Keratinocyte (primary cell): ENCODE results near the gene SH3BP5L. TPM values are rescaled to one million over a fixed set of nuclear protein-coding genes. Genes with fewer than 3 reads are reported as not detected.

Experiments
- DNase-seq: peaks from one replicate; pipeline ENCODE4 v3.0.0-alpha.2; 2011; ENCODE audit warnings: low read depth, missing footprints, low spot score
- FAIRE-seq: peaks from 2 replicates; lab custom pipeline; 2011; peaks lifted over from hg19 to GRCh38; lab: Jason Lieb, UNC
- H2AFZ ChIP-seq: 2 replicates; pipeline ENCODE4 v1.6.0; 2012; ENCODE audit warnings: low read length, control low read depth, inconsistent platforms; ENCODE audit not compliant: control insufficient read depth
- H3K27ac ChIP-seq: 2 replicates; pipeline ENCODE4 v1.5.1; 2011; ENCODE audit warnings: low read length; ENCODE audit not compliant: control insufficient read depth, insufficient read depth
- H3K27me3 ChIP-seq: 3 replicates; pipeline ENCODE4 v1.6.0; 2011; ENCODE audit warnings: low read length; ENCODE audit not compliant: control insufficient read depth, insufficient read depth; ENCODE audit errors: extremely low read depth
- H3K36me3 ChIP-seq, 2 experiments: 2 replicates in 1 of 2; 3 replicates in 1 of 2; pipeline ENCODE4 v1.5.1; 2011; ENCODE audit warnings: low read length in 2 of 2, mild to moderate bottlenecking in 1 of 2; ENCODE audit not compliant: control insufficient read depth in 2 of 2, insufficient read depth in 2 of 2; ENCODE audit errors: extremely low read depth in 1 of 2
- H3K4me1 ChIP-seq: 3 replicates; pipeline ENCODE4 v1.5.1; 2011; ENCODE audit warnings: low read length; ENCODE audit not compliant: control insufficient read depth, insufficient read depth; ENCODE audit errors: extremely low read depth
- H3K4me2 ChIP-seq: 3 replicates; pipeline ENCODE4 v1.6.0; 2011; ENCODE audit warnings: low read depth, low read length; ENCODE audit not compliant: control insufficient read depth, insufficient read depth; ENCODE audit errors: extremely low read depth
- H3K4me3 ChIP-seq, 3 experiments: fragments of 200-600 bp in 1 of 3; sonication (generic) in 1 of 3; 2 replicates in 2 of 3; 3 replicates in 1 of 3; pipeline ENCODE4 v1.5.1; 2011 to 2016; ENCODE audit warnings: low read length in 3 of 3, mild to moderate bottlenecking in 3 of 3, control low read depth in 2 of 3, inconsistent platforms in 1 of 3, low read depth in 1 of 3, mixed read lengths in 1 of 3, mixed run types in 1 of 3, moderate library complexity in 1 of 3; ENCODE audit not compliant: control insufficient read depth in 2 of 3, insufficient read depth in 2 of 3; ENCODE audit errors: extremely low read depth in 1 of 3
- H3K79me2 ChIP-seq: 2 replicates; pipeline ENCODE4 v1.6.0; 2012; ENCODE audit warnings: low read length; ENCODE audit not compliant: control insufficient read depth, insufficient read depth
- H3K9ac ChIP-seq: 3 replicates; pipeline ENCODE4 v1.6.0; 2011; ENCODE audit warnings: low read length; ENCODE audit not compliant: control insufficient read depth, insufficient read depth; ENCODE audit errors: extremely low read depth
- H3K9me1 ChIP-seq: 3 replicates; pipeline ENCODE4 v1.6.0; 2011; ENCODE audit warnings: low read length; ENCODE audit not compliant: control insufficient read depth, insufficient read depth; ENCODE audit errors: extremely low read depth
- H3K9me3 ChIP-seq: 2 replicates; pipeline ENCODE4 v1.5.1; 2012; ENCODE audit warnings: low read depth, low read length; ENCODE audit not compliant: control insufficient read depth
- H4K20me1 ChIP-seq: 3 replicates; pipeline ENCODE4 v1.6.0; 2011; ENCODE audit warnings: low read length; ENCODE audit not compliant: control insufficient read depth, insufficient read depth; ENCODE audit errors: extremely low read depth
- CTCF ChIP-seq, 3 experiments: IDR thresholded peaks in 1 of 3; conservative IDR thresholded peaks in 1 of 3; optimal IDR thresholded peaks in 1 of 3; 2 replicates in 2 of 3; 3 replicates in 1 of 3; pipeline versions ENCODE3 to v1.5.1; 2011; ENCODE audit warnings: low read length in 3 of 3, mild to moderate bottlenecking in 3 of 3, moderate library complexity in 2 of 3, control low read depth in 1 of 3, inconsistent platforms in 1 of 3; ENCODE audit not compliant: insufficient read depth in 2 of 3; ENCODE audit errors: extremely low read depth in 1 of 3
- EZH2 ChIP-seq: IDR thresholded peaks from one replicate; pipeline ENCODE4 v1.6.1; 2012; ENCODE audit warnings: inconsistent platforms, mild to moderate bottlenecking, low read length, moderate library complexity
- dilution Hi-C: fragments of 300-500 bp; cut with MboI; formaldehyde crosslinking; loops from one replicate; pipeline ENCODE4 v1.7.0; 2020; ENCODE audit warnings: low sequenced_read_pairs; ENCODE audit not compliant: extremely low pct_ligation_motif_present
- polyA plus RNA-seq, 5 experiments: library from polyadenylated mRNA; depleted of rRNA in 3 of 5; stranded (reverse) in 3 of 5; stranded (forward) in 1 of 5; unstranded in 1 of 5; fragments of >200 nt; gene quantifications; 1 replicate in 1 of 5; 2 replicates in 3 of 5; 3 replicates in 1 of 5; pipeline versions ENCODE4 v1.2.1 to v1.2.3, GENCODE V29; 2011 to 2012; ENCODE audit warnings: missing spikeins in 2 of 5, low read depth in 1 of 5, low replicate concordance in 1 of 5

SH3BP5L gene
- polyA plus RNA-seq, 1 donor (not counting 4 experiments of a cell fraction or from before 2014, with no cell fraction given) = 13.2 TPM

- FAIRE-seq (no peak), DNase-seq (no peak)
- H3K4me1 ChIP-seq = no peaks in the 10 kb centered on the region
- H3K9me3 ChIP-seq = no peaks in the 10 kb centered on the region
- no peaks in the 10 kb centered on the region for H3K36me3 ChIP-seq
- H3K4me2 ChIP-seq = no peak overlapping the region
- no peak overlapping the region for H3K4me3 ChIP-seq
- no peaks in the 10 kb centered on the region for H3K79me2 ChIP-seq
- TF ChIP-seq EZH2 = no peak
- TF ChIP-seq CTCF (optimal IDR thresholded peaks at IDR 0.05 in 1 of 3, IDR thresholded peaks at IDR 0.05 in 1 of 3, conservative IDR thresholded peaks at IDR 0.05 in 1 of 3; ENCODE audit: extremely low read depth in 1 of 3, insufficient read depth in 2 of 3, low read length in 3 of 3) = no peak
- no peaks in the 10 kb centered on the region for H3K27me3 ChIP-seq
- H3K27ac ChIP-seq = no peak overlapping the region
- H2AFZ ChIP-seq = no peak overlapping the region
- no peak overlapping the region for H3K9ac ChIP-seq
- dilution Hi-C loops = no loop called here
- H4K20me1 ChIP-seq = no peaks in the 10 kb centered on the region
- no peaks in the 10 kb centered on the region for H3K9me1 ChIP-seq
Observed at GRCh38 chr1:248793592-248793991, 32.1 kb downstream of the SH3BP5L start.

DNA sequence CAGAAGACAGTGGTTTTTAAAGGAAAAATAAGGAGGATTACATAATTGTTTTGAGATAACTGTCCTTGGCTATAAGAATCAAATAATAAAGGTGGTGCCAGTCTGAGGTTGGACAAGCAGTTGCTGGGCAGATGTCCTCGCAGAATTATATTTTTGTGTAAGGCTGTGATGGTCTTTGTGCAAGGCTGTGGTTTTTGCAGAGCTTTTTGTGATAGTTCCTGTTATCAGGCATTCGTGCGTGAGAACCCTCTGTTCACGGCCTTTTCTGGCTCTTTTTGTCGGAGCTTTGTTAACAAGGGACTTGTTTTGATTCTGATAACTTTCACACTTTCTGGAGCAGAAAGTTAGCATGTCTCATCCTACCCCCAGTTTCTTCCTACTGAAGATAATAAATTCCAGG, 33.4 kb downstream of the SH3BP5L start:
- TF ChIP-seq CTCF (optimal IDR thresholded peaks at IDR 0.05 in 1 of 3, IDR thresholded peaks at IDR 0.05 in 1 of 3, conservative IDR thresholded peaks at IDR 0.05 in 1 of 3; ENCODE audit: extremely low read depth in 1 of 3, insufficient read depth in 2 of 3, low read length in 3 of 3) (no peak), EZH2 (no peak)
- dilution Hi-C loops = no loop called here
- DNase-seq = no peak
- no peaks in the 10 kb centered on the region for H3K36me3 ChIP-seq
- no peak for FAIRE-seq
- no peaks in the 10 kb centered on the region for H3K9me3 ChIP-seq
- H3K4me2 ChIP-seq = no peak overlapping the region
- H4K20me1 ChIP-seq = no peaks in the 10 kb centered on the region
- no peak overlapping the region for H3K27ac ChIP-seq
- H3K79me2 ChIP-seq = no peaks in the 10 kb centered on the region
- no peaks in the 10 kb centered on the region for H3K9me1 ChIP-seq
- H3K9ac ChIP-seq = no peak overlapping the region
- no peaks in the 10 kb centered on the region for H3K4me1 ChIP-seq
- no peak overlapping the region for H2AFZ ChIP-seq
- H3K27me3 ChIP-seq = no peaks in the 10 kb centered on the region
- no peak overlapping the region for H3K4me3 ChIP-seq
